GM12878 (cell line): ENCODE data around the gene COL16A1. TPM values are rescaled to one million over a fixed set of nuclear protein-coding genes. Genes with fewer than 3 reads are reported as not detected.

Experiments
- ATAC-seq: fragments of 200-7000 bp; cut with Tn5 transposase; 3 replicates; pipeline ENCODE4 v1.9.1; 2020; ENCODE audit warnings: mild to moderate bottlenecking, moderate library complexity
- BruUV-seq: library from RNA; stranded (reverse); fragments of 400-500 nt; replicated peaks from 2 replicates; lab custom pipeline; 2021; lab: Mats Ljungman, UMichigan
- CTCF ChIA-PET: fragments of 300-600 bp; sonication (Branson Sonifier 250); formaldehyde crosslinking; extraction: SDS; loops from one replicate; lab custom pipeline; 2021; ENCODE audit warnings: inconsistent platforms; lab: Yijun Ruan, JAX
- POLR2A ChIA-PET: fragments of 350-600 bp; formaldehyde crosslinking; extraction: SDS; loops from one replicate; lab custom pipeline; 2021; ENCODE audit warnings: inconsistent platforms; lab: Charles Lee
- RAD21 ChIA-PET: fragments of 300-600 bp; sonication (Branson Sonifier 250); formaldehyde crosslinking; loops from one replicate; lab custom pipeline; 2023; ENCODE audit warnings: antibody characterized with exemption; ENCODE audit not compliant: unreplicated experiment; lab: Charles Lee
- SMC1A ChIA-PET: fragments of 300-600 bp; sonication (Branson Sonifier 250); formaldehyde crosslinking; loops from one replicate; lab custom pipeline; 2023; ENCODE audit not compliant: unreplicated experiment, uncharacterized antibody; lab: Charles Lee
- DNase-seq: peaks from one replicate; pipeline ENCODE4 v3.0.0-alpha.2; 2011; ENCODE audit warnings: low read depth, low spot score
- FAIRE-seq: peaks from 3 replicates; lab custom pipeline; 2011; peaks lifted over from hg19 to GRCh38; lab: Jason Lieb, UNC
- H2AFZ ChIP-seq: 2 replicates; pipeline ENCODE4 v1.6.0; 2011; ENCODE audit warnings: low read depth, low read length, control low read depth; ENCODE audit not compliant: control insufficient read depth
- H3K27ac ChIP-seq: 2 replicates; pipeline ENCODE4 v1.5.1; 2011; ENCODE audit warnings: control low read depth; ENCODE audit not compliant: control insufficient read depth, insufficient read depth
- H3K27me3 ChIP-seq, 2 experiments: replicated peaks in 1 of 2; 2 replicates each; pipeline versions ENCODE4 v1.6.0 to v1.6.1; 2011; ENCODE audit warnings: low read length in 1 of 2; ENCODE audit not compliant: control insufficient read depth in 2 of 2, insufficient read depth in 2 of 2
- H3K36me3 ChIP-seq, 2 experiments: 2 replicates each; pipeline ENCODE4 v1.5.1; 2011; ENCODE audit warnings: low read length in 1 of 2; ENCODE audit not compliant: control insufficient read depth in 2 of 2, insufficient read depth in 2 of 2
- H3K4me1 ChIP-seq: 2 replicates; pipeline ENCODE4 v1.6.1; 2011; ENCODE audit warnings: mild to moderate bottlenecking, low read length, moderate library complexity, mixed read lengths; ENCODE audit not compliant: control insufficient read depth, insufficient read depth
- H3K4me2 ChIP-seq: 2 replicates; pipeline ENCODE4 v1.6.0; 2011; ENCODE audit warnings: control low read depth; ENCODE audit not compliant: control insufficient read depth, insufficient read depth
- H3K4me3 ChIP-seq: fragments of 200-600 bp; sonication (generic); 2 replicates; pipeline ENCODE4 v1.5.1; 2016
- H3K79me2 ChIP-seq: 2 replicates; pipeline ENCODE4 v1.6.0; 2011; ENCODE audit warnings: low read length; ENCODE audit not compliant: control insufficient read depth, insufficient read depth
- H3K9ac ChIP-seq: 2 replicates; pipeline ENCODE4 v1.8.0; 2011; ENCODE audit warnings: low read length, control low read depth, mixed read lengths; ENCODE audit not compliant: control insufficient read depth, insufficient read depth
- H3K9me3 ChIP-seq: replicated peaks from 3 replicates; pipeline ENCODE4 v1.5.1; 2011; ENCODE audit warnings: mild to moderate bottlenecking, low read length; ENCODE audit not compliant: control insufficient read depth, insufficient read depth
- H4K20me1 ChIP-seq: 2 replicates; pipeline ENCODE4 v1.6.0; 2011; ENCODE audit not compliant: control insufficient read depth, insufficient read depth
- IKZF2 ChIP-seq, 2 experiments: fragments of 450-650 bp; IDR thresholded peaks; 2 replicates each; pipeline ENCODE4 v1.6.1; 2017; ENCODE audit warnings: mild to moderate bottlenecking in 2 of 2, moderate library complexity in 2 of 2
- MEF2B ChIP-seq: fragments of 450-650 bp; IDR thresholded peaks from 2 replicates; pipeline ENCODE4 v1.6.1; 2018; ENCODE audit warnings: mild to moderate bottlenecking, moderate library complexity; ENCODE audit not compliant: partially characterized antibody, poor library complexity, severe bottlenecking
- NFIC ChIP-seq: IDR thresholded peaks from 2 replicates; pipeline ENCODE4 v1.6.1; 2012; ENCODE audit warnings: low read depth, mild to moderate bottlenecking, inconsistent platforms, low read length, moderate library complexity
- NR2F1 ChIP-seq: fragments of 450-650 bp; conservative IDR thresholded peaks from 2 replicates; pipeline ENCODE4 v1.6.1; 2017; ENCODE audit warnings: mild to moderate bottlenecking
- POLR2A ChIP-seq: IDR thresholded peaks from 2 replicates; pipeline ENCODE4 v1.6.1; 2011; ENCODE audit warnings: low read depth, mild to moderate bottlenecking, low read length
- POU2F2 ChIP-seq: IDR thresholded peaks from 3 replicates; pipeline ENCODE4 v1.6.1; 2011; ENCODE audit warnings: low read depth, mild to moderate bottlenecking, low read length, borderline replicate concordance
- SP1 ChIP-seq: IDR thresholded peaks from one replicate; pipeline ENCODE4 v1.6.1; 2011; ENCODE audit warnings: low read depth, low read length
- ZNF274 ChIP-seq: IDR thresholded peaks from one replicate; pipeline ENCODE4 v1.8.0; 2011; ENCODE audit not compliant: insufficient read length, insufficient read depth
- WGBS: methylation state at CpG from one replicate; pipeline ENCODE4 v1.1.6; 2016; ENCODE audit warnings: low lambda C conversion rate; ENCODE audit not compliant: insufficient replicate concordance, insufficient coverage; ENCODE audit errors: missing lambda C conversion rate; 5-methylcytosine and 5-hydroxymethylcytosine counted together
- in situ Hi-C: fragments of 300-500 bp; cut with MboI; formaldehyde crosslinking; loops from 9 replicates; pipeline ENCODE4 v1.14.3; 2018; ENCODE audit warnings: mixed read lengths
- intact Hi-C: fragments of 100-400 bp; cut with micrococcal nuclease; formaldehyde crosslinking; loops from one replicate; pipeline ENCODE4 v1.14.2; 2022; ENCODE audit not compliant: unreplicated experiment
- polyA plus RNA-seq, 11 experiments: library from polyadenylated mRNA; depleted of rRNA in 4 of 11; unstranded in 6 of 11; stranded (reverse) in 5 of 11; fragments of >200 nt; fragmentation: Nextera tagmentation in 4 of 11; fragmentation: Illumina TruSeq in 1 of 11; extraction: Ambion mirVana in 4 of 11; extraction: Trizol in 1 of 11; gene quantifications; 1 replicate in 1 of 11; 2 replicates in 10 of 11; pipeline versions ENCODE4 v1.2.1 to v1.2.3, GENCODE V29; 2011 to 2016; ENCODE audit warnings: inconsistent platforms in 2 of 11, missing spikeins in 2 of 11, low read depth in 1 of 11
- total RNA-seq, 4 experiments: library from RNA; depleted of rRNA in 3 of 4; stranded (reverse); fragments of >200 nt in 3 of 4; fragmentation: Illumina TruSeq in 1 of 4; extraction: Trizol in 1 of 4; gene quantifications; 2 replicates each; pipeline versions ENCODE4 v1.2.1 to v1.2.3, GENCODE V29; 2013 to 2021
- TF ChIP-seq, protein P1 (sequence below): IDR thresholded peaks from 2 replicates; pipeline ENCODE4 v1.6.1; 2012; ENCODE audit warnings: mild to moderate bottlenecking, low read depth, low read length

Gene COL16A1
- total and polyA plus RNA-seq, 10 of the 15 experiments (the other 5 are each of a cell fraction or from before 2014, with no cell fraction given): 0.02 to 3.7 (median 0.59) TPM

DNA sequence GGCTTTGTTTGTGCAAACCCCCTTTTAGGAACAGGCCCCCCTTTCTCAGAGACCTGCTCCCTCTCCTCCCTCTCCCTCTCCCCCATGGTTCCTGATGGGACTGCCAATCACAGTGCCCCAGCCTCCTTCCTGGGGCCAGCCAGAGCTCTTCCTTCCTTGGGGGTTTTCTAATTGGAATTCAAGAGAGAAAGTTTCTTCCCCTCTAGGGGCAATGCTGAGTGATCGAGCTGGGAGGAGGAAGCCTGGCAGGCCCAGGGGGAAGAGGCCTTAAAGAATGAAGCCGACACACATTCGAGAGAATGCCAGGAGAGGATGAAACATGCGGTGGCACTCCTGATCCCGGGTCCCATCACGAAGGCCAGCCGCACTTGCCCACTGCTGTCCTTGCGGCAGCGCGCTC lies 21.3 kb upstream of the COL16A1 start:
- intact Hi-C loops (no loop called here), in situ Hi-C loops (no loop called here)
- RAD21 ChIA-PET: no interaction called here
- ATAC-seq (no peak), FAIRE-seq (no peak), DNase-seq (no peak)
- no peaks in the 10 kb centered on the region for H3K36me3 ChIP-seq
- no peaks in the 10 kb centered on the region for H3K79me2 ChIP-seq
- H2AFZ ChIP-seq: no peak overlapping the region
- no peaks in the 10 kb centered on the region; the same call in 1 of the 2 replicates for H4K20me1 ChIP-seq
- H3K27ac ChIP-seq: no peak overlapping the region
- H3K27me3 ChIP-seq: peaks cover 0 to 3% of the 10 kb centered on the region in 2 experiments; a peak in 2 of 4 replicates
- no peak overlapping the region for H3K4me3 ChIP-seq
- no peak overlapping the region for H3K9ac ChIP-seq
- SMC1A ChIA-PET: no interaction called here
- H3K9me3 ChIP-seq: no peaks in the 10 kb centered on the region
- no peaks in the 10 kb centered on the region for H3K4me1 ChIP-seq
- POLR2A ChIA-PET: no interaction called here
- CTCF ChIA-PET: interaction anchor here (0.9 kb wide), 1 partner anchor 74 kb away, joined by 3 read pairs; no protein-coding TSS in a partner anchor
- H3K4me2 ChIP-seq: no peak overlapping the region
- WGBS: 55% methylated on average over 10 of the region's 10 CpGs
- BruUV-seq: no TSS peak
- no peak for TF ChIP-seq POU2F2
- TF ChIP-seq POLR2A: no peak
- no peak for TF ChIP-seq MEF2B
- no peak for TF ChIP-seq NFIC
- TF ChIP-seq ZNF274: no peak
- no peak for TF ChIP-seq NR2F1
- TF ChIP-seq IKZF2 (IDR thresholded peaks at IDR 0.05): no peak
- TF ChIP-seq, all 136 proteins: peak for 0

- DNase-seq (no peak), ATAC-seq (0 out of 3 replicates have a peak, but pooled peaks have one; percentile 28), FAIRE-seq (no peak)
- 41% methylated on average over 5 of the region's 5 CpGs for WGBS
- CTCF ChIA-PET: no interaction called here
- intact Hi-C loops: no loop called here
- no peaks in the 10 kb centered on the region for H3K79me2 ChIP-seq
- TF ChIP-seq, protein P1, sequence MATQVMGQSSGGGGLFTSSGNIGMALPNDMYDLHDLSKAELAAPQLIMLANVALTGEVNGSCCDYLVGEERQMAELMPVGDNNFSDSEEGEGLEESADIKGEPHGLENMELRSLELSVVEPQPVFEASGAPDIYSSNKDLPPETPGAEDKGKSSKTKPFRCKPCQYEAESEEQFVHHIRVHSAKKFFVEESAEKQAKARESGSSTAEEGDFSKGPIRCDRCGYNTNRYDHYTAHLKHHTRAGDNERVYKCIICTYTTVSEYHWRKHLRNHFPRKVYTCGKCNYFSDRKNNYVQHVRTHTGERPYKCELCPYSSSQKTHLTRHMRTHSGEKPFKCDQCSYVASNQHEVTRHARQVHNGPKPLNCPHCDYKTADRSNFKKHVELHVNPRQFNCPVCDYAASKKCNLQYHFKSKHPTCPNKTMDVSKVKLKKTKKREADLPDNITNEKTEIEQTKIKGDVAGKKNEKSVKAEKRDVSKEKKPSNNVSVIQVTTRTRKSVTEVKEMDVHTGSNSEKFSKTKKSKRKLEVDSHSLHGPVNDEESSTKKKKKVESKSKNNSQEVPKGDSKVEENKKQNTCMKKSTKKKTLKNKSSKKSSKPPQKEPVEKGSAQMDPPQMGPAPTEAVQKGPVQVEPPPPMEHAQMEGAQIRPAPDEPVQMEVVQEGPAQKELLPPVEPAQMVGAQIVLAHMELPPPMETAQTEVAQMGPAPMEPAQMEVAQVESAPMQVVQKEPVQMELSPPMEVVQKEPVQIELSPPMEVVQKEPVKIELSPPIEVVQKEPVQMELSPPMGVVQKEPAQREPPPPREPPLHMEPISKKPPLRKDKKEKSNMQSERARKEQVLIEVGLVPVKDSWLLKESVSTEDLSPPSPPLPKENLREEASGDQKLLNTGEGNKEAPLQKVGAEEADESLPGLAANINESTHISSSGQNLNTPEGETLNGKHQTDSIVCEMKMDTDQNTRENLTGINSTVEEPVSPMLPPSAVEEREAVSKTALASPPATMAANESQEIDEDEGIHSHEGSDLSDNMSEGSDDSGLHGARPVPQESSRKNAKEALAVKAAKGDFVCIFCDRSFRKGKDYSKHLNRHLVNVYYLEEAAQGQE: peak; percentile 97
- TF ChIP-seq SP1: no peak
- BruUV-seq: no TSS peak
- no peak overlapping the region for H3K9ac ChIP-seq
- SMC1A ChIA-PET: no interaction called here
- no peak overlapping the region for H3K27ac ChIP-seq
- H3K4me3 ChIP-seq: no peak overlapping the region
- H3K27me3 ChIP-seq: peaks cover 0 to 3% of the 10 kb centered on the region in 2 experiments; a peak in 2 of 4 replicates
- H3K4me1 ChIP-seq: no peaks in the 10 kb centered on the region
- in situ Hi-C loops: no loop called here
- POLR2A ChIA-PET: no interaction called here
- no peak overlapping the region for H3K4me2 ChIP-seq
- RAD21 ChIA-PET: no interaction called here
- H3K36me3 ChIP-seq: no peaks in the 10 kb centered on the region
- no peaks in the 10 kb centered on the region; the same call in 1 of the 2 replicates for H4K20me1 ChIP-seq
- no peaks in the 10 kb centered on the region for H3K9me3 ChIP-seq
- no peak overlapping the region for H2AFZ ChIP-seq
Observed at GRCh38 chr1:31723828-31724359, 20.1 kb upstream of the COL16A1 start.
